Panc1 (cell line): Measurements from ENCODE around the gene ESRRA.

Experiments used
- CTCF ChIP-seq: fragments of 450-650 bp; IDR thresholded peaks from 2 replicates; pipeline ENCODE4 v1.5.1; 2017; ENCODE audit warnings: mild to moderate bottlenecking
- POLR2AphosphoS5 ChIP-seq: IDR thresholded peaks from 2 replicates; pipeline ENCODE4 v1.6.1; 2012; ENCODE audit warnings: mild to moderate bottlenecking, low read depth, low read length, moderate library complexity
- SIN3A ChIP-seq: IDR thresholded peaks from 2 replicates; pipeline ENCODE4 v1.6.1; 2012; ENCODE audit warnings: low read depth, mild to moderate bottlenecking, low read length, moderate library complexity, borderline replicate concordance; ENCODE audit not compliant: insufficient read depth
- TCF7L2 ChIP-seq: IDR thresholded peaks from 2 replicates; pipeline ENCODE4 v1.6.1; 2011; ENCODE audit warnings: mild to moderate bottlenecking, low read depth, low read length, inconsistent platforms

- TF ChIP-seq CTCF = no peak
- no peak for TF ChIP-seq SIN3A
- no peak for TF ChIP-seq POLR2AphosphoS5
- TF ChIP-seq TCF7L2 = no peak
These were observed 43.7 kb downstream of the ESRRA start for GRCh38 chr11:64349025-64349387.
